Testis (tissue), 3 donors: ENCODE results near the gene PLCL1. TPM values are rescaled to one million over a fixed set of nuclear protein-coding genes. Genes with fewer than 3 reads are reported as not detected.
"Not testable (repeated sequence)": the region's sequence is repeated elsewhere in the genome, so short reads cannot be mapped to it uniquely, and the experiment has no call there.

Experiments used
- DNase-seq: peaks from one replicate; pipeline ENCODE4 v3.0.0-alpha.2; 2019
- H3K27ac ChIP-seq, 2 donors: fragments of 200-600 bp; sonication (generic); one replicate each; pipeline ENCODE4 v1.5.1; 2019
- H3K27me3 ChIP-seq: fragments of 200-600 bp; sonication (generic); one replicate; pipeline ENCODE4 v1.5.1; 2019
- H3K36me3 ChIP-seq: fragments of 200-600 bp; sonication (generic); one replicate; pipeline ENCODE4 v1.5.1; 2017; ENCODE audit warnings: low read depth; ENCODE audit errors: missing control alignments
- H3K4me1 ChIP-seq: fragments of 200-600 bp; sonication (generic); one replicate; pipeline ENCODE4 v1.5.1; 2019
- H3K4me3 ChIP-seq, 2 donors: fragments of 200-600 bp; sonication (generic); one replicate each; pipeline ENCODE4 v1.5.1; 2017 to 2019
- H3K9me3 ChIP-seq: fragments of 200-600 bp; sonication (generic); one replicate; pipeline ENCODE4 v1.5.1; 2017
- CTCF ChIP-seq, 3 experiments: fragments of 450-650 bp in 2 of 3; fragments of 200-600 bp in 1 of 3; sonication (generic) in 1 of 3; IDR thresholded peaks; one replicate each; pipeline ENCODE4 v1.5.1; 2016 to 2019; ENCODE audit warnings: antibody characterized with exemption in 3 of 3, mild to moderate bottlenecking in 2 of 3, moderate library complexity in 1 of 3
- POLR2A ChIP-seq: fragments of 450-650 bp; IDR thresholded peaks from one replicate; pipeline ENCODE4 v1.6.1; 2017; ENCODE audit warnings: antibody characterized with exemption, mild to moderate bottlenecking, moderate library complexity
- WGBS, 2 donors: methylation state at CpG; one replicate each; pipeline ENCODE4 v1.1.5; 2018; 5-methylcytosine and 5-hydroxymethylcytosine counted together
- intact Hi-C: fragments of 100-400 bp; cut with DNase I; formaldehyde crosslinking; loops from one replicate; pipeline ENCODE4 v1.15.1; 2023; ENCODE audit warnings: low total_unique reads
- polyA plus RNA-seq: library from polyadenylated mRNA; stranded (reverse); fragments of 350-450 nt; fragmentation: Illumina TruSeq; extraction: RNeasy Lipid Tissue Mini Kit (QIAGEN cat#74804); gene quantifications from one replicate; pipeline ENCODE4 v1.2.3, GENCODE V29; 2014; ENCODE audit warnings: low read depth, low replicate concordance; ENCODE audit not compliant: insufficient read depth
- total RNA-seq, 2 donors: library from RNA; depleted of rRNA; stranded (reverse); fragments of >200 nt; gene quantifications; one replicate each; pipeline ENCODE4 v1.2.3, GENCODE V29; 2016

Gene PLCL1
- total and polyA plus RNA-seq, 3 donors from 2014 or later, result 2.1 to 2.6 (median 2.4) TPM

- TF ChIP-seq CTCF (IDR thresholded peaks at IDR 0.05), result no peak
- no peak for TF ChIP-seq POLR2A
- Histone ChIP-seq H3K9me3 (no peaks in the 10 kb centered on the region), H3K4me3 (no peak overlapping the region), H3K4me1 (no peaks in the 10 kb centered on the region), H3K36me3 (no peaks in the 10 kb centered on the region), H3K27me3 (no peaks in the 10 kb centered on the region), H3K27ac (no peak overlapping the region)
- no peak for DNase-seq
- WGBS, 2 donors, result 76 to 85% methylated on average over 2 of the region's 2 CpGs
- intact Hi-C loops, result no loop called here
Measured at GRCh38 chr2:197822333-197822732, 17.9 kb downstream of the PLCL1 start.

- intact Hi-C loops, result no loop called here
- no peaks in the 10 kb centered on the region for H3K4me1 ChIP-seq
- H3K9me3 ChIP-seq, result no peaks in the 10 kb centered on the region
- 76 to 80% methylated on average over 2 of the region's 2 CpGs for WGBS, 2 donors
- H3K27ac ChIP-seq, result no peak overlapping the region
- TF ChIP-seq POLR2A (no peak), CTCF (IDR thresholded peaks at IDR 0.05) (no peak)
- DNase-seq, result no peak
- no peaks in the 10 kb centered on the region for H3K36me3 ChIP-seq
- H3K27me3 ChIP-seq, result no peaks in the 10 kb centered on the region
- H3K4me3 ChIP-seq, result no peak overlapping the region
Measured at GRCh38 chr2:197827618-197828017, 23.2 kb downstream of the PLCL1 start.

- intact Hi-C loops, result no loop called here
- Histone ChIP-seq H3K9me3 (no peaks in the 10 kb centered on the region), H3K4me1 (no peaks in the 10 kb centered on the region), H3K4me3 (no peak overlapping the region), H3K27me3 (no peaks in the 10 kb centered on the region), H3K36me3 (no peaks in the 10 kb centered on the region), H3K27ac (no peak overlapping the region)
- TF ChIP-seq CTCF (IDR thresholded peaks at IDR 0.05), result no peak
- no peak for TF ChIP-seq POLR2A
- 88 to 94% methylated on average over 1 of the region's 1 CpG for WGBS, 2 donors
- DNase-seq, result no peak
Measured at GRCh38 chr2:197828464-197829135, 24.2 kb downstream of the PLCL1 start.

GRCh38 chr2:197834771-197835170, 30.4 kb downstream of the PLCL1 start:
- WGBS, 2 donors, result 98 to 100% methylated on average over 2 of the region's 2 CpGs
- intact Hi-C loops, DNase-seq, H3K9me3 ChIP-seq, H3K27me3 ChIP-seq, H3K27ac ChIP-seq, H3K4me1 ChIP-seq, H3K4me3 ChIP-seq, H3K36me3 ChIP-seq: not testable (repeated sequence)

DNA sequence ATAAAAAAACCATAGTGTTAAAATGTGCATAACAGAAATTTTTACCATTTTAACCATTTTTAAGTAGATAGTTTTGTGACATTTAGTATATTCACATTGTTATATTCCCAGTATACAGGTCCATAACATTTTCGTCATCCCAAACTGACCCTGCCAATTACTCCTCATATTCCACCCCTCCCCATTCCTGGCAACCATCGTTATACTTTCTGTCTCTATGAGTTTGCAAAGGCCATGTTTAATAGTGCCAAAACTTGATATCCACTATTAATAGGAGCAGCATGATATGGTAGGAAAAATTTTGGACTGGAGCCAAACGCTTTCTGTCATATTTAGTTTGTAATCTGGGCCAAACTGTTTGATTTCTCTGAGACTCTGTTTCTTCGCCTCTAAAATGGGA, 30.9 kb downstream of the PLCL1 start:
- H3K36me3 ChIP-seq, result no peaks in the 10 kb centered on the region
- no peak overlapping the region for H3K4me3 ChIP-seq
- no peaks in the 10 kb centered on the region for H3K27me3 ChIP-seq
- no peaks in the 10 kb centered on the region for H3K9me3 ChIP-seq
- TF ChIP-seq POLR2A, result no peak
- no peaks in the 10 kb centered on the region for H3K4me1 ChIP-seq
- no peak overlapping the region for H3K27ac ChIP-seq
- WGBS, 2 donors, result 52 to 66% methylated on average over 4 of the region's 4 CpGs
- DNase-seq, result no peak
- intact Hi-C loops, result no loop called here

DNA sequence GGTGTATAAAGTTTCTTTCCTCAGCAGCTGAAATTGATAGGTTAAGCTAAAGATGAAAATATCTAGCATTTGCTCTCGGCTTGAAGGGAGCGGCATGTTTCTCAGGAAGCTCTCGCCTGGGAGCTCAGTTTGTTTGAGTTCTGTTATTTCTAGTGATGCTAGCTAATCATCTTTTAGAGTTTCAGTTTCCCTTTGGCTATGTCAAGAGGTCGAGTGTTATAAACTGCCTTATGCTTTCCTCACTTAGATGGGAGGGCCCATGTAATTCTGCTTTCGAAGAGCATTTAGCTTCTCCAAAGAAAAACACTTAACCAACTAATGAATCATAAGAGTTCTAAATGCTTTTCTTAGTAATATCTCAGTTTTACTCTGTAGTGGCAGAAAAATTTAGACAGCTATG, 33.6 kb downstream of the PLCL1 start:
- intact Hi-C loops, result no loop called here
- no peak for DNase-seq
- Histone ChIP-seq H3K9me3 (no peaks in the 10 kb centered on the region), H3K27me3 (no peaks in the 10 kb centered on the region), H3K4me3 (no peak overlapping the region), H3K36me3 (no peaks in the 10 kb centered on the region), H3K4me1 (no peaks in the 10 kb centered on the region), H3K27ac (peak overlapping the region in 1 of 2 donors; percentile 45)
- WGBS, 2 donors, result 49 to 52% methylated on average over 5 of the region's 5 CpGs
- TF ChIP-seq CTCF (IDR thresholded peaks at IDR 0.05) (no peak), POLR2A (no peak)
